ENCODE results near the gene ZNF511.

Gene ZNF511

GRCh38 chr10:133336577-133337369, 28.1 kb downstream of the ZNF511 start, which contains the start of gene CALY:
CALY (minus strand) TSS chr10:133336896; CDS start chr10:133328989, 7,907 bp downstream.
- no peak for DNase-seq

- no peak for DNase-seq
These were observed 28.6 kb downstream of the ZNF511 start for GRCh38 chr10:133337370-133337725.

- no peak for DNase-seq
These were observed 29.7 kb downstream of the ZNF511 start for GRCh38 chr10:133338080-133339071.

GRCh38 chr10:133339708-133340380, 31.1 kb downstream of the ZNF511 start:
- no peak for DNase-seq

GRCh38 chr10:133341983-133342382, 33.3 kb downstream of the ZNF511 start:
- DNase-seq: no peak

GRCh38 chr10:133342942-133343341, 34.2 kb downstream of the ZNF511 start:
- no peak for DNase-seq

- DNase-seq: no peak
These were observed 34.8 kb downstream of the ZNF511 start for GRCh38 chr10:133343558-133343957.

- no peak for DNase-seq
These were observed 35.5 kb downstream of the ZNF511 start for GRCh38 chr10:133344236-133344635.

GRCh38 chr10:133346413-133346812, 37.7 kb downstream of the ZNF511 start:
- no peak for DNase-seq

- no peak for DNase-seq
These were observed 39.2 kb downstream of the ZNF511 start for GRCh38 chr10:133347710-133348517.

- no peak for DNase-seq
These were observed 40.5 kb downstream of the ZNF511 start for GRCh38 chr10:133349160-133349568.

GRCh38 chr10:133349577-133350011, 40.9 kb downstream of the ZNF511 start:
- DNase-seq: no peak

- DNase-seq: no peak
These were observed 41.7 kb downstream of the ZNF511 start for GRCh38 chr10:133350283-133350949.

- DNase-seq: no peak
These were observed 42.2 kb downstream of the ZNF511 start for GRCh38 chr10:133350950-133351329.

- no peak for DNase-seq
These were observed 42.9 kb downstream of the ZNF511 start for GRCh38 chr10:133351408-133352318.

- DNase-seq: no peak
These were observed 44.7 kb downstream of the ZNF511 start for GRCh38 chr10:133353202-133353959.

- no peak for DNase-seq
These were observed 45.4 kb downstream of the ZNF511 start for GRCh38 chr10:133353988-133354605.

- DNase-seq: no peak
These were observed 46.0 kb downstream of the ZNF511 start for GRCh38 chr10:133354672-133355240.

- no peak for DNase-seq
These were observed 46.6 kb downstream of the ZNF511 start for GRCh38 chr10:133355266-133355665.

Data from fibroblast of skin of back (primary cell).